H1 (cell line): ENCODE results near the gene HP1BP3. TPM values are rescaled to one million over a fixed set of nuclear protein-coding genes. Genes with fewer than 3 reads are reported as not detected.

Experiments used
- BCL11A ChIP-seq, 2 experiments: IDR thresholded peaks; one replicate each; pipeline ENCODE4 v1.6.1; 2011; ENCODE audit warnings: low read depth in 2 of 2, low read length in 2 of 2, mild to moderate bottlenecking in 2 of 2
- POLR2AphosphoS5 ChIP-seq: IDR thresholded peaks from 2 replicates; pipeline ENCODE4 v1.6.1; 2011; ENCODE audit warnings: low read depth, low read length
- polyA plus RNA-seq, 7 experiments: library from polyadenylated mRNA; depleted of rRNA in 3 of 7; stranded (reverse) in 5 of 7; unstranded in 2 of 7; fragments of >200 nt in 5 of 7; fragments of 200-250 nt in 2 of 7; gene quantifications; 1 replicate in 5 of 7; 2 replicates in 1 of 7; 4 replicates in 1 of 7; pipeline versions ENCODE4 v1.2.1 to v1.2.3, GENCODE V29; 2011 to 2013; ENCODE audit warnings: missing spikeins in 2 of 7, mixed read lengths in 2 of 7
- total RNA-seq: library from RNA; stranded (reverse); fragmentation: NEBNext Ultra II Directional; extraction: Animal tissue kit (Norgen Biotek cat#: 25700); gene quantifications from 2 replicates; pipeline ENCODE4 v1.2.1, GENCODE V29; 2021

The HP1BP3 gene
- total and polyA plus RNA-seq, 2 of the 8 experiments (the other 6 are each of a cell fraction or from before 2014, with no cell fraction given): 47.4 to 125 TPM

DNA sequence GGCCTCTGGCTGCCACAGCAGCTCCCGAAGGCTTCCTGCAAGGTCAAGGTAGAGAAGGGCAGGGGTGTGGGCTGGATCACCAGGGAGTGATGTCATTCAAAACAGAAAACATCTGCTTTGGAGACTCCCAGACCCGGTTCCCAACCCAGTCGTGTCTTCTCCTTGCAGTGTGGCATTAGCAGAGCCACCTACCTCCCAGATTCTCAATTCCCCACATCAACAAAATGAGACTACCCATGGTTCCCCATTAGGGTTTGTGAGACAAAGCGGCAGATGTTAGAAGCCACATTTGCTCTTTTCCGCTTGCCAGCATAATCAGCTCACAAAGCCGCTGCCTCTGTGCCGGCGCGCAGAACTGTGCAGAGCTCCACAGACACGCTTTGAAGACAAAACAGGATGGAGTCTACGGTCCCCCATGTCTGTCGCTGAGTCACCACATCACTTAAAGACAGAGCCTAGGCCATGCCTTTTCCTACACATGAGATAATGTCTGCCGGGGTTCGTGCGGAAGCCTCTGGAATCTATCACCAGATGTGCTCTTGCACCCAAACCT is 81.8 kb downstream of the HP1BP3 start (continued):
- TF ChIP-seq POLR2AphosphoS5 (no peak), BCL11A (IDR thresholded peaks at IDR 0.05; ENCODE audit: low read depth in 2 of 2, low read length in 2 of 2) (no peak)
